HEK293T (cell line): ENCODE data around the gene TMEM125.

Experiments used
- BHLHE40 ChIP-seq: fragments of 450-650 bp; IDR thresholded peaks from 2 replicates; pipeline ENCODE4 v1.6.1; 2016; ENCODE audit warnings: mild to moderate bottlenecking, moderate library complexity, borderline replicate concordance
- ELF4 ChIP-seq: fragments of 450-650 bp; IDR thresholded peaks from 2 replicates; pipeline ENCODE4 v1.6.1; 2017; ENCODE audit warnings: antibody characterized with exemption
- FOXA1 ChIP-seq: fragments of 450-650 bp; IDR thresholded peaks from 2 replicates; pipeline ENCODE4 v1.6.1; 2016; ENCODE audit warnings: mild to moderate bottlenecking
- FOXM1 ChIP-seq: fragments of 450-650 bp; IDR thresholded peaks from 2 replicates; pipeline ENCODE4 v1.6.1; 2017; ENCODE audit warnings: mild to moderate bottlenecking, borderline replicate concordance
- HDGF ChIP-seq: fragments of 450-650 bp; IDR thresholded peaks from 2 replicates; pipeline ENCODE4 v1.6.1; 2017; ENCODE audit warnings: antibody characterized with exemption, borderline replicate concordance
- L3MBTL2 ChIP-seq: fragments of 450-650 bp; conservative IDR thresholded peaks from 2 replicates; pipeline ENCODE4 v1.6.1; 2016; ENCODE audit warnings: mild to moderate bottlenecking
- SP1 ChIP-seq: fragments of 450-650 bp; IDR thresholded peaks from 2 replicates; pipeline ENCODE4 v1.6.1; 2017
- TARDBP ChIP-seq: fragments of 450-650 bp; IDR thresholded peaks from 2 replicates; pipeline ENCODE4 v1.6.1; 2016

- no peak for TF ChIP-seq ELF4
- no peak for TF ChIP-seq HDGF
- TF ChIP-seq BHLHE40: no peak
- TF ChIP-seq FOXA1: no peak
- TF ChIP-seq L3MBTL2: no peak
- no peak for TF ChIP-seq SP1
- TF ChIP-seq FOXM1: no peak
- TF ChIP-seq TARDBP: no peak
Measured at GRCh38 chr1:43275826-43276620, 6.2 kb downstream of the TMEM125 start.
